HG03175 (cell line): Measurements from ENCODE around the gene ZNHIT6.
A peak's percentile ranks its signal among the peaks of the same experiment; 100 is the strongest.
"Not testable (repeated sequence)": the region's sequence is repeated elsewhere in the genome, so short reads cannot be mapped to it uniquely, and the experiment has no call there.

Source experiments
- ATAC-seq: cut with Tn5 transposase; IDR thresholded peaks from one replicate; pipeline ENCODE4 v1.9.1; 2021; ENCODE audit warnings: mild to moderate bottlenecking, moderate library complexity; ENCODE audit not compliant: unreplicated experiment

ZNHIT6 gene

DNA sequence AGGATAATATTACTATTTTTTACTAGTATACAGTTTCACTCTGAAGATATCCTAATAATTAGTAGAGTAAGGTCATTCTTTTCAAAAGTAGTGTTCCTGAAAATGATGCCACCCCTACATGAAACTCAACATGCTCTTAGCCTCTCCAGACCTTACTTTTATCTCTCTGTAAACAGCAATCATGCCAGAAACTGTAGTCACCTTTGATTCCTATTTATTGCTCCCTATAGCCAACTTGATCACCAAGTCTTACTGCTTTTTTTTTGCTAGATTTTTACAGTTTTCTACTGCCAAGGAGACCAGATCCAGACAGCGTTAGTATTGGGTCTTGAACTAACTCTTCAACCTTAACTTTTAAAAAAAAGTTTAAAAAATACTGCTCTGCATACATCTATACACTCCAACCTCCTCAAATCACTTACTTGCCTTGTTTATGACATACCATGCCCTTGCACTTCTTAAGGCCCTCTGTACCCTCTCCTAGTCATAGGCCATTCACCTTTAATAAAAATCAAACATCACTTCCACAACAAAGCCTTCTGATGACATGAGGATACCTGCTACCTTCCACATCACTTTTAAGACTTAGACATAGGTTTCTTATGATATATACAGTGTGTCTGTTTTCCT is 36.1 kb downstream of the ZNHIT6 start:
- ATAC-seq = no peak

DNA sequence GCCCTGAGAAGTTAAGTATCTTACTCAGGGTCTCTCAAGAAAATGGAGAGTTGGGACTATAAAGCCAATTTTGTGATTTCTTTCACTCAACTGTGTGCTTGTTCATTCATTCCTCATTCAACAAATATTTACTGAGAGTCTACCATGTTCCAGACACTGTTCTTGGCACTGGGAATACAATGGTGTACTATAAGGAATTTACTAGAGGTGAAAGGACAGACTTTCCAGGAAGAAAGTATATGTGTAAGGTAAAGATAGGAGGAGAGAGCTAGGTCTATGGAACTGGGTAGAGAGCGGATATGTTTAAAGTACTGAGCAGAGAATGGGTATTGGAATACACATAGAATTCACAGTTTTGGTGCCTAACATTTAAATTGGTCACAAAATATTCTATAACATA is 42.3 kb downstream of the ZNHIT6 start:
- no peak for ATAC-seq

DNA sequence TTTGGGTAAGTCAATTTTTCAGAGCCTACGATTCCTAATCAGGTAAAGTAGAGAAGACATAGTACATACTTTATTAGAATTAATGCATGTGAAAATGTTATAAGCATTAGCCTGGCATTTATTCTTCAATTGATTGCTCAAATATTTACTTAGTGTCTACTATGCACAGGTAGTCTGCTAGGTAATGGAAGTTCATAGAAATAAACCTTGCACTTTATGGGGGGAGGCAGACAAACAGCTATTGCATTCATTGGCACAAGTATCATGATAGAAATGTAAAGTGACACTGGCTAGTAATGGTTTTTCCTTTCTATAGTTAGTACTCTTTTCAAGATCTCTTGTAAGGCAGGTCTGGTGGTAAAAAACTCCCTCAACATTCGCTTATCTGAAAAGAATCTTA is 44.9 kb downstream of the ZNHIT6 start:
- no peak for ATAC-seq

DNA sequence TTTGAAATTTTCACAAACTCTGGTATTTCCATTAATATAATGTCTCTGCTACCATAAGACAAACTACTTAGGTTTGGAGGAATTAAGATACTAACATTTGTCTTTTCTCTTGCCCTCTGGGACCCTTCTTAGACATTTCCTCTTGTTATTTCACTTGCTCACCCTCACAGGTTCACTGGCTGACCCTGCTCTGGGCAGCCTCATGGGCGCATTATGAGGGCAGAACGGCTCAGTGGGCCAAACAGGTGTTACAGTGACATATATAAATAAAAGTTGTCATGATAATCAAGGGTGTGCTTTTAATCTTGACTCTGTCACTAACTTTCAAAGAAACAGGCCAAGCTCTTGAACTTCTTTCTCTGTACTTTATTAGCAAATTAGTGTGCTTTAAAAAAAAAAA is 46.5 kb downstream of the ZNHIT6 start:
- no peak for ATAC-seq

DNA sequence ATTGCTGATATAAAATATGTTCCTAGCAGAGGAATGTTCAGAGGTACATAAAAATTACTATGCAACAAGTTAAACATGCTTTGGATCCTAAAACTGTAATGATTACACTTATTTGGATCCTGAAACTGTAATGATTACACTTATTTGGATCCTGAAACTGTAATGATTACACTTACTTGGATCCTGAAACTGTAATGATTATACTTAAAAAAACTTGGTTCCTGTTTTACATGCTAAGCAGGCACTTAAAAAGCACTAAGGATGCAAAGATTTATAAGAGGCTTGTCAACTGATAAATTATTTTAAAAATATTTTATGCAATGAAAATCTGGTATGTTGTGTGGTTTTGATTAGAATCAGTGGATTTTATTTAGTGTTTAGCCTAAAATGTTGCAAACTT is 47.7 kb downstream of the ZNHIT6 start:
- ATAC-seq = peak; percentile 54

DNA sequence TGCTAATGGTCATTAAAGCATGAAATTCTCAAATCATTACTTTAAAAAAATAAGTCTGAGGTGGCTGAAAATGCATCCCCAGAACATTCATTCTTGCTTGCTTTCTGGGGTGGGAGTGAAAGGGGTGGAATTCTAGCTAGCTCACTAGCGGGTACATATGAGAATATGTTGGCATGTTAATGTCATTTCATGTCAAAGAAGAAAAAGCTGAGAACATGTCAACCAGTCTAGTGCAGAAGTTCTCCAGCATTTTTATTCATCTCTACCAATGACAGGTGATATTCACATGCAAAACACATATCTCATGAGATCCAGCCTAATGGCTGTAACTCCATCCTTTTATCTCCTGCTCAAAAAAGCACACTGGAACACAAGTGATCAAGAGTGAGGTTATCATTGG is 49.1 kb downstream of the ZNHIT6 start:
- ATAC-seq = no peak

DNA sequence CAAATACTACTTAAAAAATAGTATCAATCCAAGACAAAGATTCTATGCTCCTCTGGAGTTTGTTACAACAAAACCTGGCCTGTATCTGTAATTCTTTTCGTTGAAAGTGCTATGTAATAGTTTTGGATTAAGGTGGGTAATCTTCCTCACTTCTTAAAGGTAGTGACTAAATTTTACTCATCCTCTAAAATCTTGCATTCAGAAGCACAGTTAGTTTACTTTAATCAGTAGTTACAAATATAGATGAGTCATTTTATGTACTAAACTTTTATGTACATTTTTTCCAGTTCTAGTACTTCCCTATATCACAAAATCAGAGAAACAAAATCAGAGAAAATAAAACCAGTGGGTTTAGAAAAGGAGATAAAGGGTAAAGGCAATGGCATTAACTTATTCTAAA is 51.3 kb downstream of the ZNHIT6 start:
- ATAC-seq = no peak

DNA sequence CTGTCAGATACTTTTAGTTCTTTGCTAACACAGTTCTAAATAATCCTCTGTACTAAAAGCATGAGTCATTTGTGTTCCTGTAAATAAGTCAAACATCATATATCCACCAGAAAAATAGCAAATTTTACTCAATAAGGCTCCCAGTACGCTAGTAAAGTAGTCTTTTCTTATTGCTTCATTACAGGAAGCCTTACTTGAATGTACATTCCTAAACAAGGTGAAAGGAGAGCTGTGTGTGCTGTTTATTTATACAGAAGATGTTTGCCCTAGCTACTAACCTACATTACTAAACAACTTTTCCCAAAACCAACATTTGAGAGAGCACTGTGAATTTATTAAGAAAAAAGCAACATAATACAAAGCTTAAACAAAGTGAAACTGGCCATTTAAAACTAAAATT is 52.0 kb downstream of the ZNHIT6 start:
- ATAC-seq = no peak

DNA sequence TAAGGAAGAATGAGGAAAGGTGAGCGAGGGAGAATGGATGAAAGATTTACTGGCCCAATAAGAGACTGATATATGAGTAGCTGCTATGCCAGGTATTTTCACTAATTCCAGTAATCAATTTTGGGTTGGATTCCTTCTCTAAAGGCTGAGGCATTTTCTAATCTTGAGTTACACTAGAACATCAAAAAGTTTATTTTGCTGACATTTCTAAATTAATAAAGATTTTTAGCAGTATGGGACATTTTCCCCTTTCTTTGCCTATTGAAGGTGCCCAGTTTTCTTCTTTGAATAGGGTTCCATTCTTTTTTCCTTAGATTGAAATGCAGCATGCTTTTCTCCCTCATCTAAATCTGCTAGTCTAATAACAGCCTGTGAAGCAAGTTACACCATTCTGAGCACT is 52.9 kb downstream of the ZNHIT6 start:
- ATAC-seq = no peak

DNA sequence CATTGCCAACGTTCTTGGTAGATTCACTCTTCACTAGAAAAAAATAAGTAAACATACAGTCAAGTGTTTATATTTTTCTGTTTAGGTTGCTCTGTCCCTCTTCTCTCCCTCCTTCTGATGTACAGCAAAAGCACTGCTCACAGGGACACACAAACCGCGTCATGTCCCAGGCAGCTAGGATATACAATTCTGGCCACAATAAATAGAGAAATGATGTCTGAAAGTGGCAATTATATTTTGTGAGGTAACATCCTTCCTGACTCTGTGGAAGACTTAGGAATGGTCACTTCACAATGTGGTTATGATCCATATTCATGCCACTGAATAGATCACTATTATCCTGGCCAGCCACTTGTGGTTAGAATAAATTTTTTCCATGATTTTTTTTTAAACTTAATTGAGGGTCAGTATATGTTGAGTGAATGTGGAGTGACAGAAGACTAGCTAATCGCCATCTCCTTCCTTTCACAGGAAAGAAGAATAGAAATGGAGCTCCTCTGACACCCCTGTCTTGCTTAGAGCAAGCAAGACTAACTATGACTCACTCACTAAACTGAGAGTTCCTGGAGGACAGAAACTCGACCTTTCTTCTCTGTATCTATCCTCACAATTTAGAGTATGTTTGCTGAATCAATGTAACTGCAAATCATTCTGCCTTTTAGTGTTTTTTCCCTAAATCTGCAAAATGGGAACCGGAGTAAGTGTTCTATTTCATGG is 54.0 kb downstream of the ZNHIT6 start:
- no peak for ATAC-seq

DNA sequence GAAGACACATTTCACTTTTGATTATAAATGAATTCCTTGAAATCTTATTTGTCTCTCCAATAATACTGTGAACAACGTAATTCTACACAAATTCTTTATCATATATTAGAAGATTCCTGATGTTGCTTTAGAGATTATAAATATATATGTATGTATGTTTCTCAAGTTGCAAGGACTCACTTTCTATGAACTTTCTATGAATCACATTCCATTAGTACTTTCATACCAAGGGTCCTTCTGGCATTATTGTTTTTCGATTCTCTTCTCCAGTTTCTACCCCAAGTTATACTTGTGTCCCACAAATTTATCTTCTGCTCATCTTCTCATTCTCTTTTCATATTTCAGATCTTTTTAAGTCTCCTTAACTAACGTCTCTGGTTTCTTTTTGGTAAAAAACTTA is 55.9 kb downstream of the ZNHIT6 start:
- no peak for ATAC-seq

DNA sequence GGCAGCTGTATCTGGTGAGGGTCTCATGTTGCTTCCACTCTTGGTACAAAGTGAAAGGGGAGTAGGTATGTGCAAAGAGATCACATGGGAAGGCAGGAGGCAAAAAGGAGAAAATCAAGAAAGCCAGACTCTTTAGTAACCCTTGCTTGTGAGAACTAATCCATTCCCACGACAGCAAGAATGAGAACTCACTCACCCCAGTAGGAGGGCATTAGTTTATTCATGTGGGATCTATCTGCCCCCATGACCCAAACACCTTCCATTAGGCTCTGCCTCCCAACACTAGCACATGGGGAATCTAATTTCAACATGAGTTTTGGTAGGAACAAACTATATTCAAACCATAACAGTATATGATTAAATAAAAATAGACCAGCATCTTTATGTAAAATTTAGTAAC is 57.6 kb downstream of the ZNHIT6 start:
- ATAC-seq = no peak

DNA sequence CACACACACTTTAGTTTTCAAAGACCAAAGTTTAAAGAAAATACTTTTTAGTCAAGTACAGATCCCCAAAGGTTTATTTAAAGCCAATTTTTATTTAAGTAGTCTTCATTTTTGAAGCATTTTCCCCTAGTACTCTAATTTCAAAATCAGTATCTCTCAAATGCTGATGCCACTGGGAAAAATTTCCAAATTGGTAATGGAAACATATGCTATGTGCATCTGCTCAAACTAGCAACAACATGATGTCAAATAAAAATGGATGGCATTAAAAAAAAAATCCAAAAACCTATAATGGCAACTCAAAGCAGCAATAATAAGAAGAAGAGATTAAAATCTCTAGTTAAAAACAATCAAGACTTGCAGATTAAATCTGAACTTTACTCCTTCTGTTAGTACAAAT is 58.6 kb downstream of the ZNHIT6 start:
- ATAC-seq = no peak

DNA sequence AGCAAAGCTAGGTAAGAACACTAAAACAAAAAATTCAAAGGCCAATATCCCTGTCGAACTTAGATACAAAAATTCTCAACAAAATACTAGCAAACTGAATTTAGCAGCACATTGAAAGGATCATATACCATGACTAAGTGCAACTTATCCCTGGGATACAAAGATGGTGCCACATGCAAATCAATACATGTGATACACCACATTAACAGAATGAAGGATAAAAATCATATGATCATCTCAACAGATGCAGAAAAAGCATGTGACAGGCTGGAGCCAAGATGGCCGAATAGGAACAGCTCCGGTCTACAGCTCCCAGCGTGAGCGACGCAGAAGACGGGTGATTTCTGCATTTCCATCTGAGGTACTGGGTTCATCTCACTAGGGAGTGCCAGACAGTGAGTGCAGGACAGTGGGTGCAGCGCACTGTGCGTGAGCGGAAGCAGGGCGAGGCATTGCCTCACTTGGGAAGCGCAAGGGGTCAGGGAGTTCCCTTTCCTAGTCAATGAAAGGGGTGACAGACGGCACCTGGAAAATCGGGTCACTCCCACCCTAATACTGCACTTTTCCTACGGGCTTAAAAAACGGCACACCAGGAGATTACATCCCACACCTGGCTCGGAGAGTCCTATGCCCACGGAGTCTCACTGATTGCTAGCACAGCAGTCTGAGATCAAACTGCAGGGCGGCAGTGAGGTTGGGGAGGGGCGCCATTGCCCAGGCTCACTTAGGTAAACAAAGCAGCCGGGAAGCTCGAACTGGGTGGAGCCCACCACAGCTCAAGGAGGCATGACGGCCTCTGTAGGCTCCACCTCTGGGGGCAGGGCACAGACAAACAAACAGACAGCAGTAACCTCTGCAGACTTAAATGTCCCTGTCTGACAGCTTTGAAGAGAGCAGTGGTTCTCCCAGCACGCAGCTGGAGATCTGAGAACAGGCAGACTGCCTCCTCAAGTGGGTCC is 66.4 kb downstream of the ZNHIT6 start:
- ATAC-seq = not testable (repeated sequence)

DNA sequence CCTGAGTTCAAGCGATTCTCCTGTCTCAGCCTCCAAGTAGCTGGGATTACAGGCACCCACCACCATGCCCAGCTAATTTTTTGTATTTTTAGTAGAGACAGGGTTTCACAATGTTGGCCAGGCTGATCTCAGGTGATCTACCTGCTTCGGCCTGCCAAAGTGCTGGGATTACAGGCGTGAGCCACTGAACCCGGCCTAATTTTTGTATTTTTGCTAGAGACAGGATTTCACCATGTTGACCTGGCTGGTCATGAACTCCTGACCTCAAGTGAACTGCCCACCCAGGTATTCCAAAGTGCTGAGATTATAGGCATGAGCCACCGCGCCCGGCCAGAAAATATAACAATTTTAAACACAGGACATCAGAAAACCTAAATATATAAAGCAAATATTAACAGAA is 68.3 kb downstream of the ZNHIT6 start:
- not testable (repeated sequence) for ATAC-seq

DNA sequence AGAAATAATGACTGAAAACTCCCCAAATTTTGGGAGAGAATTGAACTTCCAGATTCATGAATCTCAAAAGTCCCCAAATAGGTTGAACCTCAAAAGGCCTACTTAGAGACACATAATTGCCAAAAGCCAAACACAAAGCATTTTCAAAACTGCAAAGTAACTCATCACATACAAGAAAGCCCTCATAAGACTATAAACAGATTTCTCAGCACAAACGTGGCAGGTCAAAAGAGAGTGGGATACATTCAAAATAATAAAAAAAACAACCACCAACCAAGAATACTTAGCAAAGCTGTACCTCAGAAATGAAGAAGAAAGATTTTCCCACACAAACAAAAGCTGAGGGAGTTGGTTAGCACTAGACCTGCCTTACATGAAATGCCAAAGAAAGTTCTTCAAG is 69.8 kb downstream of the ZNHIT6 start:
- no peak for ATAC-seq

DNA sequence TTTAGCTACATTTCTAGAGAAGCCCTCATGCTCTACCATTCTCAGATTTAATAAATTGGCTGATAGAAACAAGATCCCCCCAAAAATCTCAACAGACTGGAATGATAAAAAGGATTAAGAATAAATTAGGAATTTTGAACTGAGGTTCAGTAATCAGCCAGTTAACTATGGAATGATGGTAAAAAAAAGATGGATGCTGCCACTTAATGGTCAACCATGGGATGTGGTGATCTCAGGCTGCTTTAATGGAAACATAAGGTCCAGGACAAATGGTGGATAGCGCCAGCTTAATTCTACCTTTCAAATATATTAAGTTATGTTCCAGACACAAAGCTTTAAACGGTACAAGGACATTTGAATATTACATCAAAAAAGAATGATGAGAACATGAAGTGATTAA is 77.7 kb downstream of the ZNHIT6 start:
- ATAC-seq = no peak

DNA sequence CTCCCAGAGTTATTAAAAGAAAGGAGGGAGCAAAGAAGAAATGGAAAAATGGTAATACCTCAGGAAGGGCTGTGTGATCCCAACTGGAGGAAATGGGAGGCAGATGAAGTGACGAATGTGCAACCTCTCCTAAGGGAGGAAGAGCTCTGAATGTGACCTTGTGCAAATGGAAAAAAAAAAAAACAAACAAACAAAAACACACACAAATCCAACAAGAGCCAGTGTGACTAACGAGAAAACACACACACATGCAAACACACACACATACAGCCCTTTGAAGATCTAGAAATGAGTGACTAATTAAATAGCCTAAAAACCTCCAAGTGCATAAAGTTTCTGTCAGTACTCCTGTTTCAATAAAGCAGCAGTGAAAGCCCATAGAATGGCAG is 78.7 kb downstream of the ZNHIT6 start:
- ATAC-seq = no peak

DNA sequence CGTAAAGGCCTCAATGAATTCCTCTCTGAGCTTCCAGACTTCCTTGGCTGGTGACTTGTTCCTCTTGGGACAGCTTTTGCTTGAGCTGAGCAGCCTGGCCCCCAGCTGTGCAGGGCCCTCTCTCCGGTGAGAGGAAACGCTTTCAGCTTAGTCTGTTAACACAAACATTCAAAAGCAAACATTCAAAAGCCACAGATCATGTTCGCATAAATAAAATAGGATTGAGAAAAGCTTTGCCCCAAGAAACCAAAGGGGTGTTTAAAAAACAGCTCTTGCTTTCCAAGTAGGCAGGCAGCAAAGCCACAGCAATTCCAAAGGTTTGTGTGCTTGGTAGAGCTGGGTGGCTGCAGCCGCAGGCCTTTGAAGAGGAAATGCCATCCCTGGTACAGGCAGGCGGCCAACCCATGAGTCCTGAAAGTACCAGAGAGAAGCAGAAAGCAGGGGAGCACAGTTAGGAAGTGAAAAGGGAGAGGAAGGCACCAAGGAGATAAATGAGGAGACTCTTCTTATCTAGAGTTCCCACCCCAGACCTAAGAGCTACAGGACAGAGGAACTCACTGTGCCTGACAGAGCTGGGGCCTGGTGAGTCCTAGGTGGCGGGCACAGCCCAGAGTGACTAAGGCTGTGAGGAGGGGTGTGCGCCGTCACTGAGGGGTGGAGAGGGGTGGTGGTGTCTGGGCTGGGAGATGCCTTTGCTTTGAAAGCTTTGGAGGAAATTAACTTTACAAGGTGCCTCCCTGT is 79.3 kb downstream of the ZNHIT6 start:
- ATAC-seq = no peak

DNA sequence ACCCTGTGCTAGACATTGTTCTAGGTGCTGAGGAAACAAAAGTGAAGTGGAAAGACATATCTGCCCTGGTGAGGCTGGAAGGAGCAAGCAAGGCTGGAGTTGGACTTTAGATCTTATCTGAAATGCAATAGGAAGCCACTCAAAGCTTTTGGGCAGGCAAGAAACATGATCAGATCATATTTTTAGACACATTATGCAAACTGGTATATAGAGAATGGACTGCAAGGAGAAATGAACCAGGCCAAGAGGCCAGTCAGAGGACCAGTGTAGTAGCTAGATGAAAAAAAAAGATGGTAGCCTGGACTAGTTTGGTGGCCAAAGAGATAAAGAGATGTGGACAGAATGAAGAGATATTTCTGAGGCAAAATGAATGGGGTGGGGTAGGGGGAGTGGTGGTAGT is 81.4 kb downstream of the ZNHIT6 start:
- ATAC-seq = no peak

DNA sequence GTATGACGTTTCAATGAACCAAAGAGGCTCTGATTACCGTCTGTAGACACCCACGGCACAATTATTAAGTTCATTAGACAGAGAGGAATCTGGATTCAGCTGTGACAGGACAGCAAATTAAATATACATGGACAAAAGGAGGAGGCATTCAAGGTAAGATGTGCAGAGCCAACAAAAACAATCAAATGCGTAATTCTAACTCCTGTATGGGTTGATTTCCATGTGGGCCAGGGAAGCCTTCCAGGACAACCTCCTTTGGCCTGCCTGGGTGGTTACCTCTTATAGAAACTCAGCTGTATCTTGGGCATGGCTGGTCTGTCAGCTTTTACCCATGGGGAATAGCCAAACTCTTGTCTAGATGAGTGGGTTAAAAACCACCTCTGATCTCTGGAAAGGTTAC is 83.9 kb downstream of the ZNHIT6 start:
- ATAC-seq = no peak
